ENCODE data around the gene CMYA5. TPM values are rescaled to one million over a fixed set of nuclear protein-coding genes. Genes with fewer than 3 reads are reported as not detected.

CMYA5 gene
- total RNA-seq, 1 donor from 2014 or later = 0.11 TPM

DNA sequence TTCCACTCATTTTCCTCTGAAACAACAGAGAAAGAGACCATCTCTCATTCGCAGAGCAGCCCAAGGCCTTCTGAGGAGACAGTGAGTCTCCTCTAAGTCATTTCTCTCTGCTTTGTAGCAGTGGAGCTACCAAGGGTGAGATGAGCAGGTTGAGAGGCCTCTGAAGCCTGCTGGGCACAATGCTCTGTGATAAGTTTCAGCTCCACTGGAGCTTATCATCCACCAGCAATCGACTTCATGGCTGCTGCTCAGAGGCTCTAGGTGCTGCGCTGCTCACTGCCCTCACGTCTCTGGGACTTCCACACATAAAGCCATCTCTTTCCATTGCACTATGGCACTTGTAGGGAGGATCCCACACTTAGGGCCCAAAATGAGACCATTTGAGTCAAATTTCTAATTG is 96.3 kb downstream of the CMYA5 start:
- Mint-ChIP-seq H3K27me3 (peaks cover 10% of the 10 kb centered on the region), H3K27ac (no peak overlapping the region), H3K36me3 (ENCODE audit: low read depth) (no peaks in the 10 kb centered on the region), H3K4me3 (no peak overlapping the region), H3K9me3 (no peaks in the 10 kb centered on the region), H3K4me1 (no peaks in the 10 kb centered on the region)
- intact Hi-C loops (cut with micrococcal nuclease) = no loop called here
- ChIA-PET CTCF (no interaction called here), POLR2A (no interaction called here)
- TF ChIP-seq, protein P1, sequence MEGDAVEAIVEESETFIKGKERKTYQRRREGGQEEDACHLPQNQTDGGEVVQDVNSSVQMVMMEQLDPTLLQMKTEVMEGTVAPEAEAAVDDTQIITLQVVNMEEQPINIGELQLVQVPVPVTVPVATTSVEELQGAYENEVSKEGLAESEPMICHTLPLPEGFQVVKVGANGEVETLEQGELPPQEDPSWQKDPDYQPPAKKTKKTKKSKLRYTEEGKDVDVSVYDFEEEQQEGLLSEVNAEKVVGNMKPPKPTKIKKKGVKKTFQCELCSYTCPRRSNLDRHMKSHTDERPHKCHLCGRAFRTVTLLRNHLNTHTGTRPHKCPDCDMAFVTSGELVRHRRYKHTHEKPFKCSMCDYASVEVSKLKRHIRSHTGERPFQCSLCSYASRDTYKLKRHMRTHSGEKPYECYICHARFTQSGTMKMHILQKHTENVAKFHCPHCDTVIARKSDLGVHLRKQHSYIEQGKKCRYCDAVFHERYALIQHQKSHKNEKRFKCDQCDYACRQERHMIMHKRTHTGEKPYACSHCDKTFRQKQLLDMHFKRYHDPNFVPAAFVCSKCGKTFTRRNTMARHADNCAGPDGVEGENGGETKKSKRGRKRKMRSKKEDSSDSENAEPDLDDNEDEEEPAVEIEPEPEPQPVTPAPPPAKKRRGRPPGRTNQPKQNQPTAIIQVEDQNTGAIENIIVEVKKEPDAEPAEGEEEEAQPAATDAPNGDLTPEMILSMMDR (IDR thresholded peaks at IDR 0.05) = no peak
- no peak for ATAC-seq (ENCODE audit: low read depth)
- DNase-seq = no peak

DNA sequence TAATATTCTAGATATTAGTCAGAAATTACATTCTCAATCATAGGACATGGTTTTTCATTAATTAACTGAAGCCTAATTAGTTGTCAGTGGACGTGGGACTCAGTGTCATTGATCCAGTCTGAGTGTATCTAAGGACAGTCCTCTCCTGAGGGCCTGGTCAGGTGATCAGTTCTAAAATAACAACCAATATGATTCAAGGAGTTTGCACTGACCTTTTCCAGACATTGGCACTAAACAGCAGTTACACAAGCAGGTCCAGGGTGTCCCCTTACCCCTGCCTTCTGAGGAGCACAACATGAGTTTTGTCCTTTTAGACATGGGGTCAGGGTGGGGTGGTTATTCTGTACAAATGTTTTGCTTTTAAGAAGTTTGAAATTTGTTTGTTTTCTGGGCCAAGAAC is 97.8 kb downstream of the CMYA5 start:
- POLR2A ChIA-PET = no interaction called here
- TF ChIP-seq, protein P1 (IDR thresholded peaks at IDR 0.05) = no peak
- ATAC-seq (ENCODE audit: low read depth) = no peak
- CTCF ChIA-PET = no interaction called here
- no peak overlapping the region for H3K4me3 Mint-ChIP-seq
- no peaks in the 10 kb centered on the region for H3K4me1 Mint-ChIP-seq
- no peaks in the 10 kb centered on the region for H3K9me3 Mint-ChIP-seq
- DNase-seq = no peak
- H3K36me3 Mint-ChIP-seq (ENCODE audit: low read depth) = no peaks in the 10 kb centered on the region
- intact Hi-C loops (cut with micrococcal nuclease) = no loop called here
- H3K27me3 Mint-ChIP-seq = peaks cover 10% of the 10 kb centered on the region
- no peak overlapping the region for H3K27ac Mint-ChIP-seq

DNA sequence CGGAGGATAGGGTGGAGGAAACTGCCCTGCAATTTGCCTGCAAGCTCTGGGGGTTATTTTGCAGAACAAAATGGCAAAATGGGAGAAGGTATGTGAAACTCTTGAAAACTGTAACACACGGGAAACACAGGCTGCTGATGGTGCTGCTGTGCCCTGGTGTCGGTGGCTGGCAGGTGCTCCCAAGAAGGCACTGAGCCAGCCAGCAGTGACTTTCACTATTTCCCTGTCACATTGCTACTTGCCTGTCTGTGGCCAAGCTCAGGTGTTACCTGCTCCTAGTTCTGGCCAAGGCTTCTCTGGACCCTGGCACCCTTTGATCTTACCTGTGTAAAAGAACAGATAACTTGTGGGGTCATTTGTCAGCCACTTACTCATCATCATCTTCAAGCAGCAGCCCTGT is 102.2 kb downstream of the CMYA5 start:
- DNase-seq = no peak
- CTCF ChIA-PET = no interaction called here
- Mint-ChIP-seq H3K36me3 (ENCODE audit: low read depth) (no peaks in the 10 kb centered on the region), H3K27me3 (peaks cover 9% of the 10 kb centered on the region), H3K4me3 (no peak overlapping the region), H3K27ac (no peak overlapping the region), H3K9me3 (no peaks in the 10 kb centered on the region), H3K4me1 (no peaks in the 10 kb centered on the region)
- intact Hi-C loops (cut with micrococcal nuclease) = no loop called here
- POLR2A ChIA-PET = no interaction called here
- TF ChIP-seq, protein P1 (IDR thresholded peaks at IDR 0.05) = no peak
- no peak for ATAC-seq (ENCODE audit: low read depth)

DNA sequence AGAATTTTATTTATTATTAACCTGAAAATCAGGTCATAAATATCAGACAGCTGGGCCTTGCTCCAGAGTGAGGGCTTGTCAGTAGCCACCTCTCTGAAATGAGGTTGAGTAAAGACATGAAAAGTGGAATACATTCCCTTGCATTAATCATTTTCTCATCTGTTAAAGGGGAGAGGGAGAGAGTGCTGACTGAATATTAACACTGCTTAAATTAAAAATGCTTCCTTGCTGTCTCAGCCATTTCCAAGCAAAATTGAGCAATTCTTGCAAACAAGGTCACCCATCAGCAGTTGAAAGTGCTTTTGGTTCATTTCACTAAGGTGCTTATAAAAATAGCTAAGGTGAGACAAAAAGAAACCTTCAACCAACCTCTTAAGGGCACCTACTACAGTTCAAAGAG is 102.8 kb downstream of the CMYA5 start:
- TF ChIP-seq, protein P1 (IDR thresholded peaks at IDR 0.05) = no peak
- ChIA-PET CTCF (no interaction called here), POLR2A (no interaction called here)
- ATAC-seq (ENCODE audit: low read depth) (no peak), DNase-seq (no peak)
- Mint-ChIP-seq H3K27me3 (peaks cover 9% of the 10 kb centered on the region), H3K4me1 (no peaks in the 10 kb centered on the region), H3K27ac (no peak overlapping the region), H3K9me3 (no peaks in the 10 kb centered on the region), H3K36me3 (ENCODE audit: low read depth) (no peaks in the 10 kb centered on the region), H3K4me3 (no peak overlapping the region)
- intact Hi-C loops (cut with micrococcal nuclease) = no loop called here

DNA sequence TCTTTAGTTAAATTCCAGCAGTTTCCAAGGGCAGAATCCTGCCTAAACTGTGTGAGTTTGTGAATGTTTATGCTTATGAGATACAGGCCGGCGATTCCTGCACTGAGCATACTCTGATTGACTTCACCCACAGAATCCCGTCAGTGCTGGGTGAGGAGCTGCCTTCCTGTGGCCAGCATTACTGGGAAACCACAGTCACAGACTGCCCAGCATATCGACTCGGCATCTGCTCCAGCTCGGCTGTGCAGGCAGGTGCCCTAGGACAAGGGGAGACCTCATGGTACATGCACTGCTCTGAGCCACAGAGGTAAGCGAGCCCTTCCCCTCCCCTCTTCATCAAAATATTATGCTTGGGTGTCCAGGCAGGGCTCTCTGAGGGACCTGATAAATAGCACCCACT is 103.7 kb downstream of the CMYA5 start:
- CTCF ChIA-PET = no interaction called here
- TF ChIP-seq, protein P1 (IDR thresholded peaks at IDR 0.05) = no peak
- intact Hi-C loops (cut with micrococcal nuclease) = no loop called here
- no peaks in the 10 kb centered on the region for H3K9me3 Mint-ChIP-seq
- no peak overlapping the region for H3K27ac Mint-ChIP-seq
- H3K4me3 Mint-ChIP-seq = no peak overlapping the region
- H3K36me3 Mint-ChIP-seq (ENCODE audit: low read depth) = no peaks in the 10 kb centered on the region
- no peaks in the 10 kb centered on the region for H3K4me1 Mint-ChIP-seq
- DNase-seq (no peak), ATAC-seq (ENCODE audit: low read depth) (no peak)
- peaks cover 9% of the 10 kb centered on the region for H3K27me3 Mint-ChIP-seq
- POLR2A ChIA-PET = no interaction called here

All from activated B cell treated with CpG ODN at 0.5 μM for 24 hours (primary cell).